GM12892 (cell line): ENCODE data around the gene HNRNPUL1.

Experiments
- POLR2A ChIP-seq: IDR thresholded peaks from 2 replicates; pipeline ENCODE4 v1.6.1; 2011; ENCODE audit warnings: low read depth, low read length, control low read depth
- POLR2AphosphoS5 ChIP-seq: IDR thresholded peaks from 2 replicates; pipeline ENCODE4 v1.6.1; 2011; ENCODE audit warnings: low read depth, low read length, control low read depth
- TAF1 ChIP-seq: IDR thresholded peaks from 2 replicates; pipeline ENCODE4 v1.6.1; 2011; ENCODE audit warnings: low read depth, mild to moderate bottlenecking, control low read depth, low read length, borderline replicate concordance

DNA sequence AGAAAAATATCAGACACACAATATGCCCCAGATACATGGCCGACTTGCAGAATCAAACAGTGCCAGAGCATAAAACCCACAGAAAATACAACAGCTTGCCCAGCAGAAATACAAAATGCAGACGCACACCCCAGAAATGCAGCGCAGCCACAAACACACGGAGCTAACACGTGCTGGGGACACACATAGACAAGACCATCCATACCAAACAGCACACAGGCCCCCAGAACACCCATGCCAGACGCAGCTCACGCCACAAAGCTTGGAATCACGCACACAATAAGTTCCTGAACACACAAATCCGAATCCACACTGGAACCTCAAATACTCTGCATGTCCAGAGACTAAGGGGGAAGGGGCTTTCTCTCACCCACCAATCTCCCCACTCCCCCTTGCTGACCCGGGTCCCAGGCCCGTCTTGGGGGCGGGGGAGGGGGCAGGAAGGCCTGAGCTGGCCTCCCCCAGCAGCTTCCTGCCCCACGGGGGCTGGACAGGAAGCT lies 63.0 kb downstream of the HNRNPUL1 start:
- TF ChIP-seq POLR2AphosphoS5 (no peak), POLR2A (no peak), TAF1 (no peak)
